HG02798 (cell line): ENCODE data around the gene PTPRD.

Experiments used
- ATAC-seq: cut with Tn5 transposase; IDR thresholded peaks from one replicate; pipeline ENCODE4 v1.9.1; 2021; ENCODE audit warnings: mild to moderate bottlenecking; ENCODE audit not compliant: unreplicated experiment, poor library complexity

Gene PTPRD

DNA sequence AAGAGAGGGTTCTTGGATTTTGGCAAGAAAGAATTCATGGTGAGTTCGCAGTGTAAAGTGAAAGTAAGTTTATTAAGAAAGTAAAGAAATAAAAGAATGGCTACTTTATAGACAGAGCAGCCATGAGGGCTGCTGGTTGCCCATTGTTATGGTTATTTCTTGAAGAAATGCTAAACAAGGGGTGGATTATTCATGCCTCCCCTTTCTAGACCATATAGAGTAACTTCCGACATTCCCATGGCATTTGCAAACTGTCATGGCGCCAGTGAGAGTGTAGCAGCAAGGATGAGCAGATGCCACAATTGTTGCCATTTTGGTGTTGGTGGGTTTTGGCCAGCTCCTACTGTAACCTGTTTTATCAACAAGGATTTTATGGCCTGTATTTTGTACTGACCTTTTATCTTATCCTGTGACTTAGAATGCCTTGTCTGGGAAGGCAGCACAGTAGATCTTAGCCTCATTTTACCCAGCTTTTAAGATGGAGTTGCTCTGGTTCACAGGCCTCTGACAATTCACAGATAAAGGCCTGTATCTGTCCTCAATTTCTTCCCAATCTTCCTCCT lies 1787.1 kb downstream of the PTPRD start:
- ATAC-seq: no peak

DNA sequence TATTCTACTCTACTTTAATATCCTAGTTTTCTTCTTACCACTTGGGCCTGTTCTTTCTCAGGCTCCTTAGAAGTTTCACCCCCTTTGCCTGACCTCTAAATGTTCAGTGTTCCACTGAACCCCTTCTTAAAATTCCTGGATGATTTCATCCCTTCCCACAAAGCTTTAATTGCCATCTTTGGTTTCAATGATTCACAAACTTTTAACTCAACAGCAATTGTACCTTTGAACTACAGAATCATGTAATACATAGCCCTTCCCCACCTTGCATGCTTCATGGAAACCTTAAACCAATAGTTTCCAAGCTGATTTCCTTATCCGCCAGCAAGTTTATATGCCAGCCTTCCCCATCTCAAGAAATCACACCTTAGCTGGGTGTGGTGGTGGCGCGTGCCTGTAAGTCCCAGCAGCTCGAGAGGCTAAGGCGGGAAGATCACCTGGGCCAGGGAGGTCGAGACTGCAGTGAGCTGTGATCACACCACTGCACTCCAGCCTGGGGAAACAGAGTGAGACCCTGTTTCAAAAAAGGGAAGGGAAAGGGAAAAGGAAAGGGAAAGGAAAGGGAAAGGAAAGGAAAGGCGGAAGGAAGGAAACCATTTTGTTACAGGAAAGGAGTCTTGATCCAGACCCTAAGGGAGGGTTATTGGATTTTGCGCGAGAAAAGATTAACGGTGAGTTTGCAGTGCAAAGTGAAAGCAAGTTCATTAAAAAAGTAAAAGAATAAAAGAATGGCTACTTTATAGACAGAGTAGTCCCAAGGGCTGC lies 1789.5 kb downstream of the PTPRD start:
- no peak for ATAC-seq

DNA sequence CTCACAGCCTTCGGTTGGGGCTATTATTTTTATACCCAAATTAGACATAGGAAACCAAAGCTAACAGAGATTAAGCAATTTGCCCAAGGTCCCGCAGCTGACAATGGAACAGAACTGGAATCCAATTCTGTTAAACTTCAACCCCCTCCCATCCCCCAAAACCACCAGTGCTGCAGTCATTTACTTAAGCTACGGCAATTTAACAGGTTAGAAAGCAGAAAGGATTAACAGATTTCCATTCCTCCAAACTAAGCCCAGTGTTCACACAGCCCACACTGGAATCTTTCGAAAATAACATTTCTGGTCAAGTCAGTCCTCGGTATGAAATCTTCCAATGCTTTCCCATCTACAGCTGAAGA lies 1790.2 kb downstream of the PTPRD start:
- ATAC-seq: no peak

DNA sequence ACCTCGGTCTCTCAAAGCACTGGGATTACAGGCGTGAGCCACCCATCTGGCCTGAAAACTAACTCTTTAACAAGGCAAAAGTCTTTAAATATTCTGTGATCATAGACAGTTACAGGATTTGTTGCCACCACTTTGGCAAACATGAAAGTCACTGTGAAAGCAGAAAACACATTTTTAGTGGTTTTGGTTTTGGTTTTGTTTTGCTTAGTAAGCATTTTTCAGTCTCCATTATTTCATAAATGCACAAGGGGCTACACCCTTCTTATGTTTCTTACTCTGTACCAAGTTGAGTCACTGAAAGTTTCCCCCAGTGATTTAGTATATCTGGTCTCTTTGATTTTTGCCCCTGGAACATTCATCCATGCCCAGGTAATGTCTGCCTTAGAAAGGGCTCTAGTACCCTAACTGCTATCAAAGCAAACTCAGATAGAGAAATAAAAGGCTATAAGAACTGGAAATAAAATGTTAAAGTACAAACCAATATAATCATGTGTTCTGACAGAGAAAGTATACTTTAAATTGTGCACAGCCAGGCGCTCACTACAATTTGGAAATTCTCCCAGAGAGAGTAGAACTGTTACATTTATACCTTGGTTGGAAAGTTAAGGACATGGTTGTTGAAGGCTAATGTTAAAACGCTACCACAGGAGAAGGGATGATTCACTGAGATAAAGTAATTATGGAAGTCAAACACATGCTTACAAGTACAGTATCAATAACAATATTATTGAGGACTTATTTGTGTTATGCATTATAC lies 1790.7 kb downstream of the PTPRD start:
- ATAC-seq: no peak

DNA sequence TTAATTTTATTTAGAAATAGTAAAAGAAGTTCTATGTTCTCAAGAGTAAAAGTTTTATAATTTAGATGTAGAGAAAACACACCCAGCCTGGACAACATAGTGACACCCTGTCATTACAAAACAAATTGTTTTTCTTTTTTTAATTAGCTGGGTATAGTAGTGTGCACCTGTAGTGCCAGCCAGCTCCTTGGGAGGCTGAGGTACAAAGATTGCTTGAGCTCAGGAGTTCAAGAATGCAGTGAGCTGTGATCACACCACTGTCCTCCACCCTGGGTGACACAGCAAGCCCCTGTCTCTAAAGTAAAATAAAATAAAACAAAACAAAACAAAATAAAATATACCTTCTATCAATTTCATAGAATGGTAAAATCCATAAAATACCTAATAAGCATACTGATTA lies 1795.5 kb downstream of the PTPRD start:
- ATAC-seq: no peak

DNA sequence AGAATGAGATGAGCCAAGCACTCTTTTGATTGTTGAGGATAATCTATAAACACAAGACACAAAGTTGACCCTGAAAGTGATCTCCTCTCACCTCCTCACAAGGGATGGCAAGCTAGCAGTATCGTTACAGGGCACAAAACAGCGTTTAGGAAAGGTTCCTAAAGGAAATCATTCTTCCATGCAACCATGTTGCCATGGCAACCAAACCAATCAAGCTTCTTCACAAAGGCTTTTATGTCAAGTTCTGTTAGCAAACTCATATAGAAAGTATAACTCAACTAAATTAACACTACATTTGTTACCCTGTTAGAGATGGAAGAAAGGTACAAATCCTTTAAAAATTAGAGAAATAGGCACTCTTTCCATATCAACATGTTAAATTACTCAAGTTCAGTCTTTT lies 1796.4 kb downstream of the PTPRD start:
- ATAC-seq: no peak

DNA sequence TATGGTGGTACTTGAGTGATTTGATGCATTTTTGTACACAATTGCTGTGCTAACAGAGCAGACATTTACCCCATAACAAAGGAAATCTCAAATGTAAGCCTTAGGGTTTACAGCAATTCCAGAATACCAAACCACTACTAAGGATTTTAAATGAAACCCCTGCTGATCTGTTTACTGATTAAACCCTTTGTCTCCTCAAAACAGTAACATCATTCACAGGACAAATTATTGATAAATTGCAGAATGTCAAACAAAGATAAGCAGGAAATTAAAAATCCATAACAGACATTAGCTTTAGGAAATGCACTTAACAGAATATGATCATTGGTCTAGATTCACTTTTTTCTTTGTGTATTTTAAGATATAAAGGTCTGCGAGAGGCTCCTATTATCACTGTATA lies 1796.9 kb downstream of the PTPRD start:
- no peak for ATAC-seq

DNA sequence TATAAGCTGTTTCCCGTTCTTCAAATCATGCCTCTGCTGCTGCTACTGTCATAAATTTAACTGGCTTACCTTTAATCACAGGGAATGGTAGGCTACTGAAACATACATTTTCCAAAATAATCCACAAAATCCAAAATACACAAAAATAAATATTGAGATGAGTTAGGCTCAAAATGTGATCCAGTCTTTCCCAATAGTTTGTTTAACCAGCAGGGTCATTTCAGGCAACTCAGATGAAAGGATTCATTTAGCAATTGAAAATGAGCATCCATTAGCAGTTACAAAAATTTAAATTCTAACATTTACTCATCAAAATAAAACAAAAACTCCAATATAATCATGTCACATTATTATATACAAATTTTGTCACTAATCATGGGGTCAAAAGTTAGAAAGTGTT lies 1797.6 kb downstream of the PTPRD start:
- no peak for ATAC-seq

DNA sequence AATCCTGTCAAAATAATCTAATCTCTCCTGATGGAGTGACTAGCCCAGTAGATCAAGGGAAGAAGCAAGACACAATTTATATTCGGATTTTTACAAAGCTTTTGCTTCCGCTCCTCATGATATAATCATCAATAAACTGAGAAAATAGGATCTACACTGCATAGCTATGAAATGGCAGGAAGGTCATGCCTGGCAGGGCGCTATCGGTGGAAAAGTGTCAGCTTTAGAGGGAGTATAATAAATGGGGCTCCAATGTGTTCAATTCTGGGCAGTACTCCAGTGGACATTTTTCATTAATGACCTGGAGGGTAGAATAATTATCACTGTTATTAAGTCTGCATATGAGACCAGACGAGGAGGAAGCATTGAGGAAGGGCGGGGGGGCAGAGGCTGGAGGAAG lies 1799.9 kb downstream of the PTPRD start:
- no peak for ATAC-seq

DNA sequence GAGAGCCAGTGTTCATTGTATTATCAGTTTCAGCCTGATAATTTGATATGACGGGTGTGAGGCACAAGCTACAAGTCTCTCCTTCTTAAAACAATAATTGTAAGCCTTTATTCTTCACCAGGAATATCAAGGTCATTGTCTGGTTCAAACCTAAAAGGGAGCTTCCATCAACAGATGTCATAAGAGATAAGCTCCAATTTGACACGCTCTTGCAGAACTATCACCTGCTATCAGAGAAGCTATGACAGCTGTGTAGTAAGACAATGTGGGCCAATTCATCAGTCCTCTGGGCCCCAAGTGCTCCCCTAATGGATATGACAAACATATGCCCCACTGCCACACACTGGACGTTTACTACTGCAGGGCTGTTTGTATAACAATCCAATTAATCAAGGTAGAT lies 1803.1 kb downstream of the PTPRD start:
- no peak for ATAC-seq

DNA sequence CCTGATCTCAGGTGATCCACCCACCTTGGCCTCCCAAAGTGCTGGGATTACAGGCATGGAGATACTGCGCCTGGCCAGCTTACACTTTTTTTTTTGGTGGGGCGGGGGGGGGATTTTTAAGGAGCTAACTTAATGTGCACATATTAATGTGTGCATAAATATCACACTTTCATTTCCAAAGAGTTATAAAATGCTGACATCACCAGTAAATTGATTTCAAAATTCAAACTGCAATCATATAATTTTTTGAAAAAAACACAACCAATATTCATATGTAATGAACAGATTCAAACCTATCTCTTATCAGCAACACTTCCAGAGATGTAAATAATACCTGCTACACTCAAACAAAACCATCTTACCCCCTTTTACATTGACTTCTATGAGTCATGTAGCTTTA lies 1806.7 kb downstream of the PTPRD start:
- ATAC-seq: no peak

DNA sequence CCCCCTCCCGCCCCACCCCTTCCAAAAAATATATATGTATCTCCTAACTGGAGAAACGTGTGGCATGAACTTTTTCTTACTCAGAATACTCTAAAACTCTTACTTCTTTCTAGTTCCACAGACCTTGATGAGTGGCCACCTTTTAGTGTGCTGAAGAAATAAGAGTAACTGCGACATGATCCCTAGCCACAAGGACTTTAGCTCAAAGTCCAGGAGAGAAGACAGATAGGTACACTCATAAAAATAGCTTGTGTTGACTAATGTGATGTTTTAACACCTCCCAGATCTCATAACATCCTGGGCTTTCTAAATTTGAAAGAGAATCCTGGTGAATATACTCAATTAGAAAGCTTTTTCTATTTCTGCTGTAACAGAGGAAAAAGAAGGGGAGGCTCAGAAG lies 1808.2 kb downstream of the PTPRD start:
- ATAC-seq: no peak

DNA sequence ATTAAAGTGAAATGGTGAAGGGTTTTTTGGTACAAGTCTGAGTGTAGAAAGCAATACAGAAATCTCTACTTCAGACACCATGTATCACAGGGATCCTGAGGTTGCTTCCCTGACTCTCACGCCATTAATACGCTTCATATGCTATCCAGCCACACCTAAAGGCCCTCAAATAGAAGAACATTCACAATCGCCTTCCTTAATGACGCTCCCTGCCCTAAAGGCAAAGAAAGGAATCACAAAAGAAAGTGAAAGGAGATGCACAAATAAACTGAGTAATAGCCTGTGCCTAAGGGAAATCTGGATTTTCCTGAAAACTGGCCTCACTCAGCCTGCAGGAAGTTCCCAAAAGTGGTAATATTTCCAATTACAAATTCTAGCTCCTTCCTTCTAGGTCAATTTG lies 1810.6 kb downstream of the PTPRD start:
- ATAC-seq: no peak

DNA sequence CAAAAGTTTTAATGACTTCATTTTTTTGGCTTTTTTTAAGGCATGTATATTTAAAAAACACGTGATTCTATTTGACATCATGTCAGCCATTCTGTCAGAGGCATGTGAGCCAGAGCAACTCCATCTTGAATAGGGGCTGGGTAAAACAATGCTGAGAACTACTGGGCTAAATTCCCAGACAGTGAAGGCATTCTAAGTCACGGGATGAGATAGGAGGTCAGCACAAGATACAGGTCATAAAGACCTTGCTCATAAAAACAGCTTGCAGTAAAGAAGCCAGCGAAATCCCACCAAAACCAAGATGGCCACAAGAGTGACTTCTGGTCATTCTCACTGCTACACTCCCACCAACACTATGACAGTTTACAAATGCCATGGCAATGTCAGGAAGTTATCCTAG lies 1812.6 kb downstream of the PTPRD start:
- ATAC-seq: no peak

DNA sequence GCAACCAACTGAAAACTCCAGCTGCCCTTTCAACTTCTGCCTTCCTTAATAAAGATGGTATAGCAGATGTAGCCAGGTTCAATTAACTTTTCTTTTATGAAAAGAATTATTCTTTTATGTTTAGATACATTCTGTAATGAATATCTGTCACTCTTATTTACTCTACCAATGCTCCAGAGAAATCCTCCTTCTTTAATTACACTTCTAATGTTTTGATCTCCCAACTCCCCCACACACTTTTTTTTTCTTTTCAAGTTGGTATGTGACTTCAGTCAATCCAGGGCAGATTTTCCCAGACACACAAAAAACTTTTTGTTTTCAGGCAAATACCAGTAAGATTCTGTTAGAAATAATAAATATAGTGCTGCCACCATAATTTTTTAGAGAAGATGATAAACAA lies 1813.2 kb downstream of the PTPRD start:
- no peak for ATAC-seq

DNA sequence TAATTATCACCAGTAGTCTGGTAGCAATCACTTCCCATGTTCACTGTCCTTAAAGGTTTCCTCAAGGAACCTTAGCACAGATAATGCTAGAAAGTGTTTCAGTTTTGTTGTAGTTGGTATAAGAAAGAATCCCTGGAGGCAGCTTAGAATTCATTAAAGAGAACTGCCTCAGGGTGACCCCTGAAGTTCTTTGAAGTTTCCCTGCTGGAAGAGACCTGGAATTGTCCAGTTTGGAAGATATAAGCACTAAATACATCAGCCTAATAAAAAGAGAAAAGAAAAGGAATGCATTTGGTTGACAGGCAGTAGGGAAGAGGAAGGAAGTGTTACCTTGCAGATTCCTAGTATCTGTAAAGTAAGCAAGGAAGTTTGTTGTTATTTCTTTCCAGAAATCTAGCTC lies 1813.6 kb downstream of the PTPRD start:
- no peak for ATAC-seq

DNA sequence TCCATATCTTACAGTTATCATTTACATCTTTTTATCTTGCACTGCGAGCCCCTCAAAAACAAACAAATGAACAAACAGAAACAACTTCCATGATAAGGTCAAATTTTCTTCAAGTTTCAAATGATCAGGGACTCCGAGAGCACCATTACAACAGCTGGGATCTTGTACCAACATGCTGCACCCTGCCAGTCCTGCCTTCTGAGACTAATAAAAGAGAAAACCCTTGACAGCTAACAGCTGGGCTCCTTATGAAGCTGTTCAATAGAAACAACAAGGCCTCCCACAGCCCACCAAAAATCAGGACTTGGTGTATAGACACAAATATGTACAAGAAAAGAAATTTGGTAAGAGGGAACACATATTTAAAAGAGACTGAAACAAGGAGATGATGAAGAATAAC lies 1828.0 kb downstream of the PTPRD start:
- ATAC-seq: no peak

DNA sequence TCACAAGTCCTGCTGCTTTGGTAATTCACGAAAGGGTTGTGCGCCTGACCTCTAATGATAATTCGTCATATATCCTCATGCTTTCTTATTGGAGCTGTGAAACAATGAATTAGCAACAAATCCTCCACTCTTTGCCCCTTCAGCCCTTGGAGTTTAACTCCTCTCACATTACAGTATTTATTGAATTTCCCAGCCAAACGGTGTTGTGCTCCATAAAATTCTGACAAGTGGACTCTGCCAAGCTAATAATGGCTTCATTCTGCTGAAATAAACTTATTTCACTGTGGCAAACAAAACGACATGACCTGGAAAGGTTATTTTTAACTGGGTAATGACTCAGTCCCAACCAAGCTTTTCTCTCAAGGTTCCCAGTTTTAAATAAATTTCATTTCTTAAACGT lies 1828.9 kb downstream of the PTPRD start:
- ATAC-seq: no peak

DNA sequence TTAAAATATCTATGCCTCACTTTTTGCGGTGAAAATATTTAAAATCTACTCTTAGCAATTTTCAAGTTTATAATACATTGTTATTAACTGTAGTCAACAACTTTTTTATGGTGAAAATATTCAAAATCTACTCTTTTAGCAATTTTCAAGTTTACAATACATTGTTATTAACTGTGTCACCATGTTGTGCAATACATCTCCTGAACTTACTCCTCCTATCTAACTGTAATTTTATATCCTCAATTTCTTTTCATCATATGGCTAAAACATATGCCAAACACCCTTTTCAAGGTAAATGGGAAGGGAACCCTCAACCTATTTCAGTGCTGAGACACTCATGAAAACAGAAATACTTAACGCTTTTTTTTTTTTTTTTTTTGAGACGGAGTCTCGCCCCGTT lies 1830.6 kb downstream of the PTPRD start:
- ATAC-seq: no peak

DNA sequence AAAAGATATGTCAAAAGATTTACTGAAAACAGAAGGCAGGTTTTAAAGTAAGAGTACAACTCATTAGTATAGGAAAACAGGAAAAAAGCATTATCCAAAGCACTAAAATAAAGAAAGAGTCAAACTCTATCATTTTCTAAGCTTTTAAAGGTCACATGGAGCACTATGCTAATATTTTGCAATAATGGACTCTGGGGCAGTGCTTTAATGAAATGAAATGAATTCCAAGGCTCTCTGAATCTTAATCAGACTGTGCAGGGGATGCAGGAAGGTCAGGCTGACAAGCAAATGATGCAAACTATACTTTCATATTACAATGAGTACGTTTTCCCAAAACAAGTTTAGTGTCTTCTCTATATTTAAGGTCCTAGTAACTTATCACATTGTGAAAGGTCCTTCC lies 1831.3 kb downstream of the PTPRD start:
- no peak for ATAC-seq

DNA sequence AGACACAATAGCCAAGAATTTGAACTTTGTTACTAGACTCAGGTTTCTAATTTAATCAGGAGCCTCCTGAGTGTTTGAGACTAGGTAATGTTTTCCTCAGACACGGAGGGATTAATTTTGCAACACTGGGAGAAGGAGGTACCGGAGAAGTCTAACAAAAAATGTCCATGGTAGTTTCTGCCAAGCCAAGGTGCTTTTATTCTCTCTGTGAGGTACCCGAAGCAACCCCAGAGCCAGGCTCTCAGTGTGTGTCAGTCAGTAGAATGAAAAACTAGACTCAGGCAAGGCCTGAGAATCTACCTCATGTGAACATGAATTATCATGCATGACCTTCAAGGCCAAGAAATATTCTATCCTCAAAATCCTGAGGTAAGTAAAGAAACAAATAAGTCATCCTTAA lies 1832.4 kb downstream of the PTPRD start:
- no peak for ATAC-seq

DNA sequence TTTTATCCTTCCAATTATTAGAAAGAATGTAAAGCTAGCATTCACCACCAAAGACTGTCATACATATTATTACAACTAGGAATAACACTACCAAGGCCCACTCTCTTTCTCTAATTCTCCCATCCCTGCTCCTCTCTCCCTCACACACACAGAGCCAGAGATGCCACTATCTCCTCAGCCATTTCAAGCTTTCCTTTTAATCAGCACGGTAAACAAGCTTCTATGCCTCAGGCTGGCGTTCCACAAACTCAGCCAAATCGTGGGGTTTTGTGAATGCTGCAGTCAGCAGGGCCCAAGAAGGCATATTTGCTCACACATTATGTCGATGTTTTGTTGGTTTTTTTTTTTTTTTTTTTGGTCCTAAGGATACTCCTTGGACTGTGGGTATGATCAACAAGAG lies 1833.3 kb downstream of the PTPRD start:
- no peak for ATAC-seq
